ENCODE measurements around the gene RBP7. TPM values are rescaled to one million over a fixed set of nuclear protein-coding genes. Genes with fewer than 3 reads are reported as not detected.

RBP7 gene
- total and polyA plus RNA-seq, 5 donors = 22.4 to 89.8 (median 25.3) TPM

- 63% methylated on average over 3 of the region's 3 CpGs for WGBS
- ATAC-seq (no peak), DNase-seq (no peak)
- Histone ChIP-seq H3K27me3 (ENCODE audit: control insufficient read depth, insufficient read depth) (no peaks in the 10 kb centered on the region), H3K4me1 (ENCODE audit: control insufficient read depth, insufficient read depth, low read length) (no peaks in the 10 kb centered on the region), H3K9me3 (ENCODE audit: control insufficient read depth, low read length) (no peaks in the 10 kb centered on the region), H3K4me3 (ENCODE audit: low read length) (no peak overlapping the region), H3K27ac (ENCODE audit: low read length) (no peak overlapping the region)
- intact Hi-C loops (cut with DNase I) = loop anchor here in 3 of 4 donors (5.0 to 10.0 kb wide), 4 partner anchors 73 to 154 kb away; partner anchors contain the start of genes LZIC (in 1 of the 3) and NMNAT1 (in 1 of the 3)
Observed at GRCh38 chr1:10031461-10031860, 34.4 kb downstream of the RBP7 start.

DNA sequence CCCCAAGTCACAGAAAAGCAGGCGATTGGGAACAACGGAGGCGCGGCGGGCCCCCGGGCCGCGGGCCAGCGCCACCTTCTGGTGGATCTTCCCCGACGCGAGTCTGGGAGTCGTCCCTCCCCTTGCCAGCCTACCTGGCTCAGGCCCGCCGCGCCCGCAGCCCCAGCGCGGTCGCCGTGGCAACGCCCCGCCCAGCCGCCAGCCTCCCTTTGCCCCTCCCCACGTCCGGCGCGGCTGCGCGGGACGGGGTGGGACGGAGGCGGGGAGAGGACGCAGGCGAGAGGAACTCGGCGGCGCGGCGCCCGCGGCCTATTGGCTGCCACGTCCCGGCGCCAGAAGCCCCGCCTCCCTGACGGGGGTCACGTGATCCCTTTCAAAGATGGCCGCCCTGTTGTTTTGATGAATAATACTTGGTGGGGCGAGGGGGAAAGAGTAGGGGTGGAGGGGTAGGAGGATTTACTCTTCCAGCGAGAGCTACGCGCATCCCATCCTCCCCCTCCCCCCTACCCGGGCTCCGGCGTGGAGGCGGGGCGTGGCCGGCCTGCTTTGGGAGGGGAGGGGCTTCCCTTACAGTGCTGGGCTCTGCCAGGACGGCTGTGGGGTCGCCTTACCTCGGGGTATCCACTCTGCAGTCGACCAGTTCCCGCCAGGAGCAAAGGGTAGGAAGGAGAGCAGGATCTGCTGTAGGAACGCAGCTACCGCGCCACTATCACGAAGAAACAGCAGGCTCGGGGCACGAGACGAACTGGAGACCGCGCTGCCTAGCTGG, 35.7 kb downstream of the RBP7 start, which contains the start of gene UBE4B:
TSS of gene UBE4B (plus strand) at position 369 of the 769 bp plus-strand sequence. CDS start 713 bp downstream, outside the sequence.
- ATAC-seq = peak; percentile 100
- peak within 1 kb of the TSS; percentile 80 for H3K4me3 ChIP-seq (ENCODE audit: low read length)

DNA sequence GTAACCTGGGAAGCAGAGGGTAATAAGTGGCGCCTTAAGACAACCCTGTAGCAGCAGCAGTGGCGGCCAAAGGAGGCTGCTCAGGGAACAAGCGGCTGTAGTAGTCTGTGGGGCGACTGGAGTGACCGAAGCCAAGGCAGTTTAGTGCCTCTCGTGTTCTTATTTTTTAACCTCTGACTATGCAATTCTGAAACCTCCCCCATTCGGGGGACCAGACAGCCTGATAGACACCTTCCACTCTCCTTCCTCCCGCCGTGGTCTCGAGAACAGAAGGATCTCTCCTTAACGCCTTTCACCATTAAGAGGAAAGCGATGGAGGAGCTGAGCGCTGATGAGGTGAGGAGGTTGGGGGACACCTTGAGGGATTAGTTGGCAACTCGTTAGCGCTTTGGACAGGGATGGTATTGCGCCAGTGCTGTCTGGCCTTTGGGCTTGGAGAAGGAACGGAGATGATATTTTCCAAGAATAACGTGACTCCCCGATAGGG, 36.4 kb downstream of the RBP7 start:
- Histone ChIP-seq H3K9me3 (ENCODE audit: control insufficient read depth, low read length) (no peaks in the 10 kb centered on the region), H3K4me1 (ENCODE audit: control insufficient read depth, insufficient read depth, low read length) (no peaks in the 10 kb centered on the region), H3K4me3 (ENCODE audit: low read length) (peak overlapping the region; percentile 80), H3K27ac (ENCODE audit: low read length) (peak overlapping the region; percentile 83), H3K27me3 (ENCODE audit: control insufficient read depth, insufficient read depth) (no peaks in the 10 kb centered on the region)
- ATAC-seq (peak; percentile 40 to 48), DNase-seq (no peak)
- WGBS = 1% methylated on average over 19 of the region's 19 CpGs
- intact Hi-C loops (cut with DNase I) = loop anchor here in 3 of 4 donors (5.0 to 10.0 kb wide), 4 partner anchors 71 to 156 kb away; partner anchors contain the start of genes LZIC (in 1 of the 3) and NMNAT1 (in 1 of the 3)

More for the DNA sequence above, 35.7 kb downstream of the RBP7 start, which contains the start of gene UBE4B:
- WGBS = under 1% methylated on average over 73 of the region's 73 CpGs
- Histone ChIP-seq H3K9me3 (ENCODE audit: control insufficient read depth, low read length) (no peaks in the 10 kb centered on the region), H3K27ac (ENCODE audit: low read length) (peak within 1 kb of the TSS; percentile 83), H3K27me3 (ENCODE audit: control insufficient read depth, insufficient read depth) (no peaks in the 10 kb centered on the region), H3K4me1 (ENCODE audit: control insufficient read depth, insufficient read depth, low read length) (no peaks in the 10 kb centered on the region)
- intact Hi-C loops (cut with DNase I) = loop anchor here in 3 of 4 donors (5.0 to 10.0 kb wide), 4 partner anchors 72 to 155 kb away; partner anchors contain the start of genes LZIC (in 1 of the 3) and NMNAT1 (in 1 of the 3)
- peak; percentile 98 to 100 (median 99) for DNase-seq

DNA sequence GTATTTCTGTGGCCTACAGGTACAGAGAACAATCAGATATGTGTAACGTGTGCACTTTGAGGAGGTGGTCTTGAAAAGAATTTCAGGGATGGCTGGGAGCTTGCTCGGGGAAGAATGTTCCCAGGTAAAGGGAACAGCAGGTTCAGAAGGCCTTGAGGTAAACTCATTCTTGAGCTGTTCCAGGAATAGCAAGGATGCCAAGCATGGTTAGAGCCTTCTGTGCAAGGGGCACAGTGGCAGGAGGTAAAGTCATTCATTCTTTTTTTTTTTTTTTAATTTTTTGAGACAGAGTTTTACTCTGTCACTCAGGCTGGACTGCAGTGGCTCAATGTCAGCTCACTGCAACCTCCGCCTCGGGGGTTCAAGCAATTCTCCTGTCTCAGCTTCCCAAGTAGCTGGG, 45.7 kb downstream of the RBP7 start:
- DNase-seq (no peak), ATAC-seq (no peak)
- Histone ChIP-seq H3K27me3 (ENCODE audit: control insufficient read depth, insufficient read depth) (no peaks in the 10 kb centered on the region), H3K9me3 (ENCODE audit: control insufficient read depth, low read length) (no peaks in the 10 kb centered on the region), H3K27ac (ENCODE audit: low read length) (no peak overlapping the region), H3K4me3 (ENCODE audit: low read length) (no peak overlapping the region), H3K4me1 (ENCODE audit: control insufficient read depth, insufficient read depth, low read length) (peaks cover 17% of the 10 kb centered on the region)
- WGBS = 94% methylated on average over 4 of the region's 4 CpGs
- intact Hi-C loops (cut with DNase I) = no loop called here

- ATAC-seq (peak; percentile 8 to 23), DNase-seq (no peak)
- peak overlapping the region; percentile 55 for H3K27ac ChIP-seq (ENCODE audit: low read length)
- H3K27me3 ChIP-seq (ENCODE audit: control insufficient read depth, insufficient read depth) = no peaks in the 10 kb centered on the region
- no peak overlapping the region for H3K4me3 ChIP-seq (ENCODE audit: low read length)
- intact Hi-C loops (cut with DNase I) = no loop called here
- 64% methylated on average over 8 of the region's 8 CpGs for WGBS
- peaks cover 20% of the 10 kb centered on the region for H3K4me1 ChIP-seq (ENCODE audit: control insufficient read depth, insufficient read depth, low read length)
- H3K9me3 ChIP-seq (ENCODE audit: control insufficient read depth, low read length) = no peaks in the 10 kb centered on the region
Observed at GRCh38 chr1:10045480-10046355, 48.7 kb downstream of the RBP7 start.

DNA sequence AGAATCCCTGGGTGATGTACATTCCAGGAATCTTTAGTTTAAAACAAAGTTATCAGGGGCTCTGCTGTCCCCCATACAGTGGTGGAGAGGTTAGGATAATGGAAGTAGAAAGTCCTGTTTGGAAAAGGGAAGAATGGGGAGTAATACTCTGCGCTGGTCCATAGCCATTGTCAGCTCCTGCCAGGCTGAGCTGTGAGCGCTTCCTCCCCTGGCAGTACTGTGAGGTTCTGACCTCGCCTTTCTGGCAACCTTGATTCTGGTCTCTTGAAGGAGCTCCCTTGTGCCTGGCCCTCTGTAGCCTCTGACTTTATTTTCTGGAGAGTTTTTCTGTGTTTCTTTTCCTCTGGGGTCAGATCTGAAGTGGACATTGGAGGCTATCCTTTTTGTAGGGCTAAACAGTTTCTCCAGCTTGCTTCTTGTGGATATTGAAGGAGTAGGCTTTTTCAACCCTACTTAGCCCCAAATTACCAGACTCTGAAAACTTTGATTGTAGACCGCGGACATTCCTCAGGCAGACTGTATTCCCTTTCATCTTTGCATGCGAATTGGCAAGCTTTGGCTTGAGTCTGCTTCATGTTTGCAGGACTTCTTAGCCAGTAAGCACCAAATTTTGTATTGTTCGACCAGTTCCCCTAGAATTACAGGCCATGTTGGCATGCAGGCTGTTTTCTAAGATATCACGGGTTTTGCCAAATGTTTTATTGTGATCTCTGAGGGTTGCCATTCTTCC, 49.5 kb downstream of the RBP7 start:
- DNase-seq = peak in 2 of 3 donors; percentile 49 to 78
- Histone ChIP-seq H3K27me3 (ENCODE audit: control insufficient read depth, insufficient read depth) (no peaks in the 10 kb centered on the region), H3K4me3 (ENCODE audit: low read length) (no peak overlapping the region)

DNA sequence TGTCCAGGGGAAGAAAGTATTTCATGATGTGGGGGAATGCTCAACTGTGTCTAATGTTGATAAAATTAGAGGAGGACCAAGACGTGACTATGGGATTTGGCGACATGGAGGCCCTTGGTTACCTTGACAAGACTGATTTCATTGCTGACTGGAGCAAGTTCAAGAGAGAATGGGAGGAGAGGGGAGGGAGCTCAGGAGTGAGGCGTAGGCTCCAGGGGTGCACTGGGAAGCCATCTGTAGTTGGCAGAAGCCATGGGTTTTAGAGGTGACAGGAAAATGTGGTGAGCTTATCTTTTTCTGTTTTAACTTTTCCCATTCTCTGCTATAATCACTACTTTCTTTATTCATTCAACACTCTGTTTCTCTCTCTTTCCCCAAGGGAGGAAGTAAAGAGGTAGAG, 51.6 kb downstream of the RBP7 start:
- peaks cover 22% of the 10 kb centered on the region for H3K4me1 ChIP-seq (ENCODE audit: control insufficient read depth, insufficient read depth, low read length)
- no peaks in the 10 kb centered on the region for H3K27me3 ChIP-seq (ENCODE audit: control insufficient read depth, insufficient read depth)
- no peak for ATAC-seq
- H3K27ac ChIP-seq (ENCODE audit: low read length) = no peak overlapping the region
- no peak for DNase-seq
- H3K9me3 ChIP-seq (ENCODE audit: control insufficient read depth, low read length) = no peaks in the 10 kb centered on the region
- H3K4me3 ChIP-seq (ENCODE audit: low read length) = no peak overlapping the region
- intact Hi-C loops (cut with DNase I) = no loop called here
- WGBS = 88% methylated on average over 3 of the region's 3 CpGs

More for the DNA sequence above, 49.5 kb downstream of the RBP7 start:
- ATAC-seq = peak; percentile 76 to 89
- Histone ChIP-seq H3K4me1 (ENCODE audit: control insufficient read depth, insufficient read depth, low read length) (peaks cover 20% of the 10 kb centered on the region), H3K9me3 (ENCODE audit: control insufficient read depth, low read length) (no peaks in the 10 kb centered on the region), H3K27ac (ENCODE audit: low read length) (peak overlapping the region; percentile 55)
- intact Hi-C loops (cut with DNase I) = no loop called here
- 57% methylated on average over 8 of the region's 8 CpGs for whole genome bisulfite sequencing

- H3K4me1 ChIP-seq (ENCODE audit: control insufficient read depth, insufficient read depth, low read length) = peaks cover 19% of the 10 kb centered on the region
- H3K27ac ChIP-seq (ENCODE audit: low read length) = no peak overlapping the region
- H3K9me3 ChIP-seq (ENCODE audit: control insufficient read depth, low read length) = no peaks in the 10 kb centered on the region
- 69% methylated on average over 3 of the region's 3 CpGs for WGBS
- DNase-seq (no peak), ATAC-seq (no peak)
- H3K4me3 ChIP-seq (ENCODE audit: low read length) = no peak overlapping the region
- H3K27me3 ChIP-seq (ENCODE audit: control insufficient read depth, insufficient read depth) = no peaks in the 10 kb centered on the region
- intact Hi-C loops (cut with DNase I) = no loop called here
Observed at GRCh38 chr1:10050611-10051010, 53.6 kb downstream of the RBP7 start.

DNA sequence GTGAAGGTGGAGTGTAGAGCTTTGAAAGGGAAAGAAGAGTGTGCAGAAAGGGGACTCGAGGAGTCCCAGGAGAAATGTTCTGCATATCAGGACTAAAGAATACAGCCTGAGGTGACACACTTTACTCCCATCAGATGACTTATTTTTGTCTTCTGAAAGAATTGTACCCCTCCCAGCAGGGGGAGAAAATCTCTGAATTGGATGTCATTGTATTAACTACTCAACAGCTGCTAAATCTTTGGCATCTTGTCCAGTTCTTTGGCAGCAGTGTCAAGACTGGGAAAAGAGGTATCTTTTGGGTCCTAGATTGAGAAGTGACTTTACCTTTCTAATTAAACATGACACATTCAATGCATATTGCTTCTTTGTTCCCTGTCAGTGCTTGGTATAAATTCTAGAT, 54.6 kb downstream of the RBP7 start:
- Histone ChIP-seq H3K27ac (ENCODE audit: low read length) (no peak overlapping the region), H3K9me3 (ENCODE audit: control insufficient read depth, low read length) (no peaks in the 10 kb centered on the region), H3K4me1 (ENCODE audit: control insufficient read depth, insufficient read depth, low read length) (peaks cover 10% of the 10 kb centered on the region), H3K4me3 (ENCODE audit: low read length) (no peak overlapping the region), H3K27me3 (ENCODE audit: control insufficient read depth, insufficient read depth) (no peaks in the 10 kb centered on the region)
- ATAC-seq (no peak), DNase-seq (no peak)
- WGBS = 85% methylated on average over 1 of the region's 1 CpG
- intact Hi-C loops (cut with DNase I) = no loop called here

GRCh38 chr1:10052347-10052746, 55.3 kb downstream of the RBP7 start:
- H3K4me3 ChIP-seq (ENCODE audit: low read length) = no peak overlapping the region
- ATAC-seq = no peak
- peaks cover 7% of the 10 kb centered on the region for H3K4me1 ChIP-seq (ENCODE audit: control insufficient read depth, insufficient read depth, low read length)
- 82% methylated on average over 4 of the region's 4 CpGs for whole genome bisulfite sequencing
- no peaks in the 10 kb centered on the region for H3K27me3 ChIP-seq (ENCODE audit: control insufficient read depth, insufficient read depth)
- H3K27ac ChIP-seq (ENCODE audit: low read length) = peak overlapping the region; percentile 19
- DNase-seq = no peak
- H3K9me3 ChIP-seq (ENCODE audit: control insufficient read depth, low read length) = no peaks in the 10 kb centered on the region
- intact Hi-C loops (cut with DNase I) = no loop called here
